Measurements from ENCODE around the gene CXCL16.
A peak's percentile ranks its signal among the peaks of the same experiment; 100 is the strongest.
"Not testable (repeated sequence)": the region's sequence is repeated elsewhere in the genome, so short reads cannot be mapped to it uniquely, and the experiment has no call there.

Gene CXCL16

GRCh38 chr17:4710693-4711634 is 28.8 kb downstream of the CXCL16 start:
- Histone ChIP-seq H3K36me3 (ENCODE audit: control insufficient read depth, insufficient read depth, low read length) (no peaks in the 10 kb centered on the region), H3K4me1 (ENCODE audit: control insufficient read depth, insufficient read depth, low read length, poor library complexity, severe bottlenecking) (peaks cover 6% of the 10 kb centered on the region), H3K9me3 (ENCODE audit: control insufficient read depth, low read length) (no peaks in the 10 kb centered on the region), H3K27ac (ENCODE audit: low read depth, low read length, severe bottlenecking) (peak overlapping the region; percentile 83), H3K4me3 (ENCODE audit: extremely low read depth, insufficient read depth, low read length, poor library complexity, severe bottlenecking) (peak overlapping the region; percentile 76)
- WGBS, 2 experiments (ENCODE audit: insufficient coverage in 2 of 2): 3 to 16% methylated on average over 15 to 38 of the region's 57 CpGs

GRCh38 chr17:4709794-4710692 is 29.7 kb downstream of the CXCL16 start, which contains the start of gene ARRB2:
ARRB2 (plus strand) TSS chr17:4710632; CDS start chr17:4710722, 90 bp downstream.
- WGBS, 2 experiments (ENCODE audit: insufficient coverage in 2 of 2): 1 to 2% methylated on average over 43 to 54 of the region's 67 CpGs
- Histone ChIP-seq H3K36me3 (ENCODE audit: control insufficient read depth, insufficient read depth, low read length) (no peaks in the 10 kb centered on the region), H3K27ac (ENCODE audit: low read depth, low read length, severe bottlenecking) (peak within 1 kb of the TSS; percentile 83)

GRCh38 chr17:4708436-4708835 is 31.3 kb downstream of the CXCL16 start:
- peaks cover 6% of the 10 kb centered on the region for H3K4me1 ChIP-seq (ENCODE audit: control insufficient read depth, insufficient read depth, low read length, poor library complexity, severe bottlenecking)
- no peak overlapping the region for H3K27ac ChIP-seq (ENCODE audit: low read depth, low read length, severe bottlenecking)
- H3K9me3 ChIP-seq (ENCODE audit: control insufficient read depth, low read length): no peaks in the 10 kb centered on the region
- WGBS, 2 experiments (ENCODE audit: insufficient coverage in 2 of 2): 89 to 92% methylated on average over 4 to 6 of the region's 8 CpGs
- H3K36me3 ChIP-seq (ENCODE audit: control insufficient read depth, insufficient read depth, low read length): no peaks in the 10 kb centered on the region
- no peak overlapping the region for H3K4me3 ChIP-seq (ENCODE audit: extremely low read depth, insufficient read depth, low read length, poor library complexity, severe bottlenecking)

More at GRCh38 chr17:4709794-4710692, 29.7 kb downstream of the CXCL16 start, which contains the start of gene ARRB2:
- Histone ChIP-seq H3K9me3 (ENCODE audit: control insufficient read depth, low read length) (no peaks in the 10 kb centered on the region), H3K4me3 (ENCODE audit: extremely low read depth, insufficient read depth, low read length, poor library complexity, severe bottlenecking) (peak within 1 kb of the TSS; percentile 76), H3K4me1 (ENCODE audit: control insufficient read depth, insufficient read depth, low read length, poor library complexity, severe bottlenecking) (peaks cover 6% of the 10 kb centered on the region)

DNA sequence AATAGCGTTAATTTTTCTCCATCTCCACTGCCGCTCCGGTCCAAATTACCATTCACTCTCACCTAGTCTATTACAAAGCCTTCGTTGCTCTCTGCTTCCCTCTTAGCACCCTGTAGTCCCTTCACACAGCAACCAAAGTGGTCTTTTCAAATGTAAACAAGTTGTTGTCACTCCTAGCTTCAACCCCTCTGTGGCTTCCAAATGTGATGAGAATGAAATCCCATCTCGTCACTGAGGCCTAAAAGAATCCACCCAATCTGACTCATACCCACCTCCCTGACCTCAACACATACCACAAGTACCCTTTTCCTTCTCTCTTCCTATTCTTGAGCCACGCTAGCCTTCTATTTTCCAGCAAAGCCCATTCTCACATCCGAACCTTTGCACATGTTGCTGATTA is 33.6 kb downstream of the CXCL16 start:
- Histone ChIP-seq H3K9me3 (ENCODE audit: control insufficient read depth, low read length) (no peaks in the 10 kb centered on the region), H3K4me1 (ENCODE audit: control insufficient read depth, insufficient read depth, low read length, poor library complexity, severe bottlenecking) (peaks cover 6% of the 10 kb centered on the region), H3K27ac (ENCODE audit: low read depth, low read length, severe bottlenecking) (no peak overlapping the region), H3K36me3 (ENCODE audit: control insufficient read depth, insufficient read depth, low read length) (no peaks in the 10 kb centered on the region), H3K4me3 (ENCODE audit: extremely low read depth, insufficient read depth, low read length, poor library complexity, severe bottlenecking) (no peak overlapping the region)
- 45 to 66% methylated on average over 6 of the region's 7 CpGs for WGBS, 2 experiments (ENCODE audit: insufficient coverage in 2 of 2)

DNA sequence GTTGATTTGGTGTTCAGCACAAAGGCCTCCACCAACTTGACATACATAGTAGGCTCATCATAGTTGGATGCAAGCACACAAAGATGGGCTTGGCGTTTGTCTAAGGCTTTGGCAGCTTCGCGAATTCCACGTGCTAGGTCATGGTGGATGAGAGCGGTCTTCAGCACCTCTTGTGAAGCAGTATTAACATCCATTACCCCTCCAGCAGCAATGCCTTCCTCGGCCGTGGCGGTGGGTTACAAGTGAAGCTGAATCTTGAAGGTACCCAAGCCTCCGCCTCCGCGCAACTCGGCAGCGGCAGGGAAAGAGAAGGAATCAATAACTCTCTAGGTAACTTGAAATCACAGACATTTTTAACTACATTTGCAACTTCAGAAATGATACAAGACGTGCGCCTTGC is 34.7 kb downstream of the CXCL16 start:
- peaks cover 3% of the 10 kb centered on the region for H3K4me1 ChIP-seq (ENCODE audit: control insufficient read depth, insufficient read depth, low read length, poor library complexity, severe bottlenecking)
- no peak overlapping the region for H3K27ac ChIP-seq (ENCODE audit: low read depth, low read length, severe bottlenecking)
- H3K9me3 ChIP-seq (ENCODE audit: control insufficient read depth, low read length): no peaks in the 10 kb centered on the region
- H3K4me3 ChIP-seq (ENCODE audit: extremely low read depth, insufficient read depth, low read length, poor library complexity, severe bottlenecking): no peak overlapping the region
- WGBS, 2 experiments (ENCODE audit: insufficient coverage in 2 of 2): 95 to 97% methylated on average over 13 to 15 of the region's 15 CpGs
- H3K36me3 ChIP-seq (ENCODE audit: control insufficient read depth, insufficient read depth, low read length): peaks cover 8% of the 10 kb centered on the region

DNA sequence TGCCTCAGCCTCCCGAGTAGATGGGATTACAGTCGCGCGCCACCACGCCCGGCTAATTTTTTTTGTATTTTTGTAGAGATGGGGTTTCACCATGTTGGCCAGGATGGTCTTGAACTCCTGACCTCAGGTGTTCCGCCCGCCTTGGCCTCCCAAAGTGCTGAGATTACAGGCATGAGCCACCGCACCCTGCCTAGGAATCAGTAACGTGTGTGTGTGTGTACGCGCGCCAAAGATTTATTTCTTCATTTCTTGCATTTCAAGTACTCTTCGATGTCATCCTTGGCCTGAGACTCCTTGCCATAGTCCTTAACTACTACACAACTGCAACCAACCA is 35.2 kb downstream of the CXCL16 start:
- H3K27ac ChIP-seq (ENCODE audit: low read depth, low read length, severe bottlenecking); H3K4me1 ChIP-seq (ENCODE audit: control insufficient read depth, insufficient read depth, low read length, poor library complexity, severe bottlenecking); H3K9me3 ChIP-seq (ENCODE audit: control insufficient read depth, low read length); H3K36me3 ChIP-seq (ENCODE audit: control insufficient read depth, insufficient read depth, low read length): not testable (repeated sequence)
- 77 to 92% methylated on average over 8 to 12 of the region's 14 CpGs for WGBS, 2 experiments (ENCODE audit: insufficient coverage in 2 of 2)
- H3K4me3 ChIP-seq (ENCODE audit: extremely low read depth, insufficient read depth, low read length, poor library complexity, severe bottlenecking): peak overlapping the region; percentile 95

DNA sequence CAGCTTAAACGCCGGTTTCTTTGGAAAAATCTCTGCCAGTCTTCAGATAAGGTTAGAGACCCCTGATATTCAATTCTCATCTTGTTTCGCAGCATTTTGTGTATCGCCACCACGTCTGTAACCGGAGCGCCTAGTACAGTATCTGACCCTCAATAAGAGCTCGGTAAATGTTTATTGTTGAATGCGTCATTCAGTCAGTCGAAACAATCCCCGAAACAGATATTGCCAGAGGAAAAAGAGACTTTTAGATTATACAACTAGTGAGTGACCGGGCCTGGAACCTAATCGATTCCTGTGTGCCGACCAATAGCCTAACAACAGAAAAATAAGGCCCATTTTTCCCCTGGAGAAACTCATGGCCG is 36.4 kb downstream of the CXCL16 start:
- Histone ChIP-seq H3K4me1 (ENCODE audit: control insufficient read depth, insufficient read depth, low read length, poor library complexity, severe bottlenecking) (no peaks in the 10 kb centered on the region), H3K27ac (ENCODE audit: low read depth, low read length, severe bottlenecking) (peak overlapping the region; percentile 68), H3K9me3 (ENCODE audit: control insufficient read depth, low read length) (no peaks in the 10 kb centered on the region), H3K36me3 (ENCODE audit: control insufficient read depth, insufficient read depth, low read length) (peaks cover 9% of the 10 kb centered on the region), H3K4me3 (ENCODE audit: extremely low read depth, insufficient read depth, low read length, poor library complexity, severe bottlenecking) (peak overlapping the region; percentile 95)
- WGBS, 2 experiments (ENCODE audit: insufficient coverage in 2 of 2): 5 to 6% methylated on average over 12 to 13 of the region's 15 CpGs

DNA sequence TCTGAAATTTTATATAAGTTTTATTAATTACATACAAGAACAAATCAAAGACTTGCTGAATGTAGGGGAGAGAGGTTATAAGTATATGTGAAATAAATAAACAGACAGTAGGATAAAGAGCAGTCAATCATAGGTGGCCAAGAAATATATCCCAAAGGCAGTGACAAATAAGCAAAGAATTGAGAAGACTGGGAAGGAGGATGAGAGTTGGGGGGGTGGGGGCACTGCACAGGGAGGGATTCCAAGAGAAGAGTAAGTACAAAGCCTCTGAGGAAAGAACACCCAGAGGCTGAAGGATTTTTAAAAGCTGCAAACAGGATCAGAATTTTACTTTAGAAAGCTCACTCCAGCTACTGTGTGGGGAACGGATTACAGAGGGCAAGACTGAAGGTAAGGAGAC is 38.6 kb downstream of the CXCL16 start:
- no peak overlapping the region for H3K4me3 ChIP-seq (ENCODE audit: extremely low read depth, insufficient read depth, low read length, poor library complexity, severe bottlenecking)
- 55 to 92% methylated on average over 1 of the region's 1 CpG for WGBS, 2 experiments (ENCODE audit: insufficient coverage in 2 of 2)
- peaks cover 31% of the 10 kb centered on the region for H3K36me3 ChIP-seq (ENCODE audit: control insufficient read depth, insufficient read depth, low read length)
- H3K27ac ChIP-seq (ENCODE audit: low read depth, low read length, severe bottlenecking): no peak overlapping the region
- no peaks in the 10 kb centered on the region for H3K4me1 ChIP-seq (ENCODE audit: control insufficient read depth, insufficient read depth, low read length, poor library complexity, severe bottlenecking)
- no peaks in the 10 kb centered on the region for H3K9me3 ChIP-seq (ENCODE audit: control insufficient read depth, low read length)

- H3K27ac ChIP-seq (ENCODE audit: low read depth, low read length, severe bottlenecking); H3K4me3 ChIP-seq (ENCODE audit: extremely low read depth, insufficient read depth, low read length, poor library complexity, severe bottlenecking); H3K9me3 ChIP-seq (ENCODE audit: control insufficient read depth, low read length); H3K4me1 ChIP-seq (ENCODE audit: control insufficient read depth, insufficient read depth, low read length, poor library complexity, severe bottlenecking): not testable (repeated sequence)
- H3K36me3 ChIP-seq (ENCODE audit: control insufficient read depth, insufficient read depth, low read length): peaks cover 43% of the 10 kb centered on the region
- 80 to 88% methylated on average over 9 to 12 of the region's 13 CpGs for WGBS, 2 experiments (ENCODE audit: insufficient coverage in 2 of 2)
These were observed 40.2 kb downstream of the CXCL16 start for GRCh38 chr17:4699401-4700056.

GRCh38 chr17:4696437-4696805 is 43.3 kb downstream of the CXCL16 start:
- Histone ChIP-seq H3K9me3 (ENCODE audit: control insufficient read depth, low read length) (no peaks in the 10 kb centered on the region), H3K36me3 (ENCODE audit: control insufficient read depth, insufficient read depth, low read length) (peaks cover 64% of the 10 kb centered on the region), H3K4me3 (ENCODE audit: extremely low read depth, insufficient read depth, low read length, poor library complexity, severe bottlenecking) (no peak overlapping the region), H3K4me1 (ENCODE audit: control insufficient read depth, insufficient read depth, low read length, poor library complexity, severe bottlenecking) (no peaks in the 10 kb centered on the region), H3K27ac (ENCODE audit: low read depth, low read length, severe bottlenecking) (no peak overlapping the region)
- 95 to 98% methylated on average over 6 of the region's 6 CpGs for WGBS, 2 experiments (ENCODE audit: insufficient coverage in 2 of 2)

Data from mesodermal cell (in vitro differentiated cells).